HL-60/S4 (cell line): ENCODE results near the gene KCNJ9.
"Not testable (repeated sequence)": the region's sequence is repeated elsewhere in the genome, so short reads cannot be mapped to it uniquely, and the experiment has no call there.

Source experiments
- in situ Hi-C: fragments of 300-500 bp; cut with MboI; formaldehyde crosslinking; loops from 2 replicates; pipeline ENCODE4 v1.14.3; 2022; ENCODE audit warnings: low sequenced_read_pairs

The KCNJ9 gene

GRCh38 chr1:160122978-160123495 is 41.7 kb downstream of the KCNJ9 start:
- in situ Hi-C loops, result no loop called here

GRCh38 chr1:160123726-160124125 is 42.4 kb downstream of the KCNJ9 start:
- in situ Hi-C loops, result no loop called here

GRCh38 chr1:160124705-160125478 is 43.6 kb downstream of the KCNJ9 start:
- in situ Hi-C loops, result no loop called here

GRCh38 chr1:160125746-160126145 is 44.4 kb downstream of the KCNJ9 start:
- in situ Hi-C loops, result no loop called here

GRCh38 chr1:160126342-160126741 is 45.0 kb downstream of the KCNJ9 start:
- in situ Hi-C loops, result not testable (repeated sequence)

GRCh38 chr1:160127381-160127780 is 46.0 kb downstream of the KCNJ9 start:
- in situ Hi-C loops, result no loop called here

- in situ Hi-C loops, result no loop called here
These were observed 46.7 kb downstream of the KCNJ9 start for GRCh38 chr1:160127865-160128523.

- in situ Hi-C loops, result no loop called here
These were observed 47.3 kb downstream of the KCNJ9 start for GRCh38 chr1:160128636-160129035.

- in situ Hi-C loops, result no loop called here
These were observed 47.7 kb downstream of the KCNJ9 start for GRCh38 chr1:160129046-160129445.

GRCh38 chr1:160129558-160129957 is 48.2 kb downstream of the KCNJ9 start:
- in situ Hi-C loops, result no loop called here

- in situ Hi-C loops, result no loop called here
These were observed 48.6 kb downstream of the KCNJ9 start for GRCh38 chr1:160129966-160130365.

GRCh38 chr1:160130486-160130885 is 49.1 kb downstream of the KCNJ9 start:
- in situ Hi-C loops, result no loop called here

GRCh38 chr1:160130939-160131338 is 49.6 kb downstream of the KCNJ9 start:
- in situ Hi-C loops, result no loop called here

GRCh38 chr1:160131803-160132565 is 50.6 kb downstream of the KCNJ9 start:
- in situ Hi-C loops, result no loop called here

GRCh38 chr1:160133990-160134770 is 52.8 kb downstream of the KCNJ9 start:
- in situ Hi-C loops, result no loop called here

GRCh38 chr1:160134791-160135572 is 53.6 kb downstream of the KCNJ9 start:
- in situ Hi-C loops, result no loop called here

- in situ Hi-C loops, result no loop called here
These were observed 55.0 kb downstream of the KCNJ9 start for GRCh38 chr1:160136121-160136925.

GRCh38 chr1:160136926-160137200 is 55.5 kb downstream of the KCNJ9 start:
- in situ Hi-C loops, result no loop called here

- in situ Hi-C loops, result no loop called here
These were observed 56.0 kb downstream of the KCNJ9 start for GRCh38 chr1:160137216-160137862.
